HEK293T (cell line): Measurements from ENCODE around the gene CFHR5.

Experiments
- CTCF ChIA-PET: fragments of 350-600 bp; formaldehyde crosslinking; extraction: SDS; loops from one replicate; lab custom pipeline; 2021; ENCODE audit warnings: antibody characterized with exemption, inconsistent platforms; lab: Yijun Ruan, JAX
- POLR2A ChIA-PET: fragments of 350-600 bp; formaldehyde crosslinking; extraction: SDS; loops from one replicate; lab custom pipeline; 2020; ENCODE audit warnings: antibody characterized with exemption, inconsistent platforms; lab: Yijun Ruan, JAX
- DNase-seq: peaks from one replicate; pipeline ENCODE4 v3.0.0; 2012; ENCODE audit warnings: mixed read lengths; ENCODE audit errors: extremely low spot score
- ARNT ChIP-seq: fragments of 450-650 bp; IDR thresholded peaks from 2 replicates; pipeline ENCODE4 v1.6.1; 2017; ENCODE audit warnings: mild to moderate bottlenecking
- BHLHE40 ChIP-seq: fragments of 450-650 bp; IDR thresholded peaks from 2 replicates; pipeline ENCODE4 v1.6.1; 2016; ENCODE audit warnings: mild to moderate bottlenecking, moderate library complexity, borderline replicate concordance
- CTBP1 ChIP-seq: fragments of 450-650 bp; IDR thresholded peaks from 2 replicates; pipeline ENCODE4 v1.6.1; 2016; ENCODE audit warnings: borderline replicate concordance
- ELF4 ChIP-seq: fragments of 450-650 bp; IDR thresholded peaks from 2 replicates; pipeline ENCODE4 v1.6.1; 2017; ENCODE audit warnings: antibody characterized with exemption
- FOXA1 ChIP-seq: fragments of 450-650 bp; IDR thresholded peaks from 2 replicates; pipeline ENCODE4 v1.6.1; 2016; ENCODE audit warnings: mild to moderate bottlenecking
- FOXK2 ChIP-seq: fragments of 450-650 bp; IDR thresholded peaks from 2 replicates; pipeline ENCODE4 v1.6.1; 2016; ENCODE audit warnings: mild to moderate bottlenecking
- FOXM1 ChIP-seq: fragments of 450-650 bp; IDR thresholded peaks from 2 replicates; pipeline ENCODE4 v1.6.1; 2017; ENCODE audit warnings: mild to moderate bottlenecking, borderline replicate concordance
- HDGF ChIP-seq: fragments of 450-650 bp; IDR thresholded peaks from 2 replicates; pipeline ENCODE4 v1.6.1; 2017; ENCODE audit warnings: antibody characterized with exemption, borderline replicate concordance
- L3MBTL2 ChIP-seq: fragments of 450-650 bp; conservative IDR thresholded peaks from 2 replicates; pipeline ENCODE4 v1.6.1; 2016; ENCODE audit warnings: mild to moderate bottlenecking
- LEF1 ChIP-seq: fragments of 450-650 bp; IDR thresholded peaks from 2 replicates; pipeline ENCODE4 v1.6.1; 2017; ENCODE audit warnings: mild to moderate bottlenecking, borderline replicate concordance
- NFRKB ChIP-seq: fragments of 450-650 bp; IDR thresholded peaks from 2 replicates; pipeline ENCODE4 v1.6.1; 2016; ENCODE audit warnings: mild to moderate bottlenecking, moderate library complexity
- PKNOX1 ChIP-seq: fragments of 450-650 bp; IDR thresholded peaks from 2 replicates; pipeline ENCODE4 v1.6.1; 2016
- SP1 ChIP-seq: fragments of 450-650 bp; IDR thresholded peaks from 2 replicates; pipeline ENCODE4 v1.6.1; 2017
- SUZ12 ChIP-seq: fragments of 450-650 bp; IDR thresholded peaks from 2 replicates; pipeline ENCODE4 v1.6.1; 2016; ENCODE audit warnings: mild to moderate bottlenecking
- TARDBP ChIP-seq: fragments of 450-650 bp; IDR thresholded peaks from 2 replicates; pipeline ENCODE4 v1.6.1; 2016
- ZNF384 ChIP-seq: fragments of 450-650 bp; IDR thresholded peaks from 2 replicates; pipeline ENCODE4 v1.6.1; 2016

Gene CFHR5

GRCh38 chr1:196997423-196997822, 20.1 kb downstream of the CFHR5 start:
- ChIA-PET POLR2A (no interaction called here), CTCF (no interaction called here)
- TF ChIP-seq PKNOX1, result no peak
- DNase-seq, result no peak

DNA sequence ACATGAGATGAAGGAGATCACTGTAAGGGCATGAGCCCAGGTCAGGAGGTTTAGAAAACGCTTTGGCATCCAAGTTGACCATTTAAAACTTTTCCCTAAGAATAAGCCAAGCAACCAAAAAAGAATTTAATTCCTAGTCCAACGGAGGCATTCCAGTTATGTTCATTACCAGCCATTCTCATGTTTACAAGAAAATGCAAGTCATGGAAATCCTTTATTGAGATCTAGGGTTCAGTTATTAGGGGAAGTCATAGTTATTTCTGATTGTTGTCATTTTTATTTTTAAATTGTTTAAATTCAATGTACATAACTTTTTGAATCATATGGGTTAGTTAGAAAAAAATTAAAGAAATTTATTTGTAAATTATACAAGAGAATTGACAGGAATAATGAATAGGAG, 24.5 kb downstream of the CFHR5 start:
- ChIA-PET CTCF (no interaction called here), POLR2A (no interaction called here)
- TF ChIP-seq ELF4 (no peak), CTBP1 (no peak), TARDBP (no peak), BHLHE40 (no peak), NFRKB (no peak), HDGF (no peak), ARNT (no peak), ZNF384 (no peak), FOXK2 (no peak), SP1 (no peak), L3MBTL2 (no peak), SUZ12 (no peak), FOXM1 (no peak)
- no peak for DNase-seq

- POLR2A ChIA-PET, result no interaction called here
- no peak for TF ChIP-seq LEF1
- no peak for TF ChIP-seq SUZ12
- TF ChIP-seq FOXM1, result no peak
Observed at GRCh38 chr1:197003132-197003531, 25.8 kb downstream of the CFHR5 start.

GRCh38 chr1:197008861-197009260, 31.5 kb downstream of the CFHR5 start:
- DNase-seq, result no peak
- POLR2A ChIA-PET, result no interaction called here
- no peak for TF ChIP-seq PKNOX1
- TF ChIP-seq HDGF, result no peak
- TF ChIP-seq ELF4, result no peak
- TF ChIP-seq CTBP1, result no peak
- no peak for TF ChIP-seq SP1
- TF ChIP-seq FOXK2, result no peak
- TF ChIP-seq ARNT, result no peak
- TF ChIP-seq FOXM1, result no peak
- no peak for TF ChIP-seq BHLHE40
- no peak for TF ChIP-seq TARDBP
- CTCF ChIA-PET, result no interaction called here

More at GRCh38 chr1:197003132-197003531, 25.8 kb downstream of the CFHR5 start:
- no peak for DNase-seq
- CTCF ChIA-PET, result no interaction called here

GRCh38 chr1:197011614-197012013, 34.3 kb downstream of the CFHR5 start:
- DNase-seq, result no peak
- CTCF ChIA-PET, result interaction anchor here (0.6 kb wide), 1 partner anchor 1631 kb away, joined by 3 read pairs; no protein-coding TSS in a partner anchor
- POLR2A ChIA-PET, result no interaction called here
- TF ChIP-seq ARNT (no peak), TARDBP (no peak), BHLHE40 (no peak), FOXA1 (no peak), SP1 (no peak), SUZ12 (no peak), LEF1 (no peak), CTBP1 (no peak), L3MBTL2 (no peak), HDGF (no peak), FOXM1 (no peak)

DNA sequence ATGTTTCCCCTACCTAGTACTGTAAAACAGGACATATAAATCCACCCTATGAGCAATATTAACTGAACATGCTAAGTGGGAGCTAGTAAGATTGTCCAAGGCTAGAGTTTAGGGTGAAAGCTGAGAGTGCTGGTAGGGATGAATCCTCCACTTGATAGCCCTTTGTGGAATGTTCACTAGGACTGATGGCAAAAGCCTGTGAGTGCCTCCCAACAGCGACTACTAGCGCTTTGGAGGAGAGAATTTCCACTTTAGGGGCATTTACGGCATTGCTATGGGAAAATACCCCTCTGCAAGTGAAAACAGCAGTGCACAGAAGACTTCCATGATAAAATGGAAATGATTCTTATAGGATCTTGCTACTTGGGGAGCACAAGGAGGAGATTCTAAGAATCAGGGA, 35.9 kb downstream of the CFHR5 start:
- ChIA-PET CTCF (no interaction called here), POLR2A (no interaction called here)
- DNase-seq, result no peak
- TF ChIP-seq L3MBTL2, result no peak
- no peak for TF ChIP-seq ARNT

- ChIA-PET POLR2A (no interaction called here), CTCF (no interaction called here)
- DNase-seq, result no peak
- no peak for TF ChIP-seq SUZ12
- no peak for TF ChIP-seq FOXA1
- no peak for TF ChIP-seq FOXM1
- no peak for TF ChIP-seq ARNT
- TF ChIP-seq FOXK2, result no peak
- no peak for TF ChIP-seq L3MBTL2
- TF ChIP-seq PKNOX1, result no peak
- no peak for TF ChIP-seq ELF4
- no peak for TF ChIP-seq NFRKB
- no peak for TF ChIP-seq LEF1
- TF ChIP-seq SP1, result no peak
- no peak for TF ChIP-seq TARDBP
- no peak for TF ChIP-seq ZNF384
- TF ChIP-seq CTBP1, result no peak
- no peak for TF ChIP-seq BHLHE40
- no peak for TF ChIP-seq HDGF
Observed at GRCh38 chr1:197016751-197017150, 39.4 kb downstream of the CFHR5 start.
